Ectodermal cell (in vitro differentiated cells): ENCODE data around the gene PEMT.

Experiments
- H3K27ac ChIP-seq: 2 replicates; pipeline ENCODE4 v1.7.0; 2013; ENCODE audit warnings: mild to moderate bottlenecking, low read depth, low read length; ENCODE audit not compliant: insufficient read depth, poor library complexity, severe bottlenecking
- H3K27me3 ChIP-seq: 2 replicates; pipeline ENCODE4 v1.7.0; 2013; ENCODE audit warnings: mild to moderate bottlenecking, low read length; ENCODE audit not compliant: insufficient read depth, control insufficient read depth, poor library complexity, severe bottlenecking
- H3K36me3 ChIP-seq: one replicate; pipeline ENCODE4 v1.7.0; 2013; ENCODE audit warnings: low read length; ENCODE audit not compliant: control insufficient read depth, insufficient read depth
- H3K4me1 ChIP-seq: one replicate; pipeline ENCODE4 v1.7.0; 2013; ENCODE audit warnings: low read length; ENCODE audit not compliant: control insufficient read depth, insufficient read depth
- H3K4me3 ChIP-seq: 2 replicates; pipeline ENCODE4 v1.7.0; 2013; ENCODE audit warnings: low read depth, low read length, control low read depth; ENCODE audit not compliant: insufficient read depth
- H3K9me3 ChIP-seq: 2 replicates; pipeline ENCODE4 v1.7.0; 2013; ENCODE audit warnings: mild to moderate bottlenecking, low read length, moderate library complexity; ENCODE audit not compliant: control insufficient read depth
- WGBS, 2 experiments: methylation state at CpG; one replicate each; pipeline ENCODE4 v1.1.7; 2013; ENCODE audit warnings: missing lambda C conversion rate in 2 of 2; 5-methylcytosine and 5-hydroxymethylcytosine counted together

Gene PEMT

DNA sequence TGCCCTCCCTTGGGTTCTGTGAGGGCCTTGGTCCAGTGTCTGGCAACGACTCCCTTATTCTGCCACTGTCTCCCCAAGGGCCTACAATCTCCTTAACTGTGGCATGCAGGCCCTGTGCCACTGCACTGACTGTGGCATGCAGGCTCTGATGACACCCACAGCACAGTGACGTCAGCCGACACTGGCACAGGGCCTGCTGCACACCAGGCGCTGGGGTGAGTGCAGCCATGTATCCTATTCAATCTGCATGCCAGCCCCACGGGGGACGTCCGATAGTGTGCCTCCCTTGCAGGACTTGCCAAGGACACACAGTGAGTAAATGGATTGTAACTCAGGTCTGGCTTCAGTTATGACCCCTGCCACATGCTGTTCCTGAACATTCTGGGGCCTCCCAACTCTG is 55.6 kb downstream of the PEMT start:
- Histone ChIP-seq H3K4me3 (no peak overlapping the region), H3K9me3 (no peaks in the 10 kb centered on the region), H3K36me3 (no peaks in the 10 kb centered on the region), H3K27ac (no peak overlapping the region), H3K27me3 (no peaks in the 10 kb centered on the region), H3K4me1 (peaks cover 19% of the 10 kb centered on the region)
- WGBS, 2 experiments: 91 to 93% methylated on average over 7 of the region's 7 CpGs

DNA sequence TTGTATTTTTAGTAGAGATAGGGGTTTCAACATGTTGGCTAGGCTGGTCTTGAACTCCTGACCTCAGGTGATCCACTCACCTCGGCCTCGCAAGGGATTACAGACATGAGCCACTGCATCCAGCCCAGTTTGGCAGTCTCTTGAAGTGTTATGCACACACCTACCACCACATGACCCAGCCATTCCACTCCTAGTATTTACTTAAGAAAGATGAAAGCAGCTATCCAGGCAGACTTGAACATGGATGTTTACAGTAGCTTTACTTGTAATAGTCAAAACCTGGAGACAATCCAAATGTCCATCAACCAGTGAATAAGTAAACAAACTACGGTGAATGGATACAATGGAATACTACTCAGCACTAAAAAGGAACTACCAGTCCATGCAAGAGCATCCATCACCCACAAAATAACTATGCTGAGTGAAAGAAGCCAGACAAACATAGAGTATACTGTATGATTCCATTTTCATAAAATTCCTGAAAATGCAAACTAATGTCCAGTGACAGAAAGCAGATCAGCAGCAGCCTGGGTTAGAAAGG is 57.5 kb downstream of the PEMT start:
- no peaks in the 10 kb centered on the region for H3K9me3 ChIP-seq
- no peak overlapping the region for H3K27ac ChIP-seq
- H3K4me3 ChIP-seq: no peak overlapping the region
- H3K4me1 ChIP-seq: peaks cover 8% of the 10 kb centered on the region
- no peaks in the 10 kb centered on the region for H3K27me3 ChIP-seq
- 94 to 96% methylated on average over 3 of the region's 3 CpGs for WGBS, 2 experiments
- no peaks in the 10 kb centered on the region for H3K36me3 ChIP-seq

DNA sequence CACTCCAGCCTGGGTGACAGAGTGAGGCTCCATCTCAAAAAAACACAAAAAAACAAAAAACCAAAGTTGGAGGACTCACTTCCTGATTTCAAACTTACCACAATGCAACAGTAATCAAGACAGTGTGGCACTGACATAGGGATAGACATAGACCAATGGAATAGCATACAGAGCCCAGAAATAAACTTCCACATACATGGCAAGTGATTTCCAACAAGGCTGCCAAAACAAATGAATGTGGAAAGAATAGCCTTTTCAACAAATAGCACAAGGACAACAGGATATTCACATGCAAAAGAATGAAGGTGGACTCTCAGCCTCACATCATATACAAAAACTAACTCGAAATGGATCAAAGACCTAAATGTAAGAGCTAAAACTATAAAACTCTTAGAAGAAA is 58.5 kb downstream of the PEMT start:
- Histone ChIP-seq H3K27me3 (no peaks in the 10 kb centered on the region), H3K36me3 (no peaks in the 10 kb centered on the region), H3K4me3 (no peak overlapping the region), H3K27ac (no peak overlapping the region), H3K4me1 (peaks cover 8% of the 10 kb centered on the region), H3K9me3 (no peaks in the 10 kb centered on the region)
- WGBS, 2 experiments: 67% methylated on average over 1 of the region's 1 CpG; no CpG with 5 or more reads in 1 of the 2 experiments

- H3K4me3 ChIP-seq: no peak overlapping the region
- H3K27ac ChIP-seq: no peak overlapping the region
- H3K36me3 ChIP-seq: no peaks in the 10 kb centered on the region
- WGBS, 2 experiments: 89 to 95% methylated on average over 4 of the region's 4 CpGs
- H3K9me3 ChIP-seq: no peaks in the 10 kb centered on the region
- H3K4me1 ChIP-seq: no peaks in the 10 kb centered on the region
- no peaks in the 10 kb centered on the region for H3K27me3 ChIP-seq
Measured at GRCh38 chr17:17531156-17531555, 60.4 kb downstream of the PEMT start.

- H3K4me3 ChIP-seq: no peak overlapping the region
- H3K36me3 ChIP-seq: no peaks in the 10 kb centered on the region
- no peaks in the 10 kb centered on the region for H3K27me3 ChIP-seq
- 90 to 91% methylated on average over 22 of the region's 22 CpGs for WGBS, 2 experiments
- no peaks in the 10 kb centered on the region for H3K4me1 ChIP-seq
- H3K9me3 ChIP-seq: no peaks in the 10 kb centered on the region
- H3K27ac ChIP-seq: no peak overlapping the region
Measured at GRCh38 chr17:17528696-17529652, 62.5 kb downstream of the PEMT start.

DNA sequence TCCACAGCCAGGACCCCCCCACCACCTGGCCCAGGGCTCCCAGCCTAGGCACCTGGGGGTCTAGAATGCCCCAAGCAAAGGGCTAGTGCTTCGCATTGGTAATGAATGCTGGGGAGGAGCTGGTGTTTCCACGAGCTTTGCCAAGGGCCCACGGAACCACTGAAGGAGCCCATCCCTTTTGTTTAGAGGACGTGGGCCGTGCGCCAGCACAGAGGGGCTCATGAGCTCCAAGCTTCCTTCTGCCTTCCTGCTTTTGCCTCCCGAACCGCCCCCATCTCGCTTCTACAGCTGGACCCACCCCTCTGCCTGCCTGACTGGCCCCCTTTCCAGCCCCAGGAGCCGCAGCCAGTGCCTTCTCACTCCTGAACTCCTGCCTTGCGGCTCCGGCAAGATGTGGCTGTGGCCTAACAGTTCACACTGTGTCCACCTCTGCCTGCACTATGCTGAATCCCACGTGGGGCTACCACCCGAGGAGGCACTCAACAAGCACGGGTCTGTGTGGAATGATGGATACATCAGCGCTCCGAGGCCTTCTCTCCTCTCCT is 63.5 kb downstream of the PEMT start:
- no peaks in the 10 kb centered on the region for H3K36me3 ChIP-seq
- WGBS, 2 experiments: 91% methylated on average over 17 of the region's 17 CpGs
- H3K27me3 ChIP-seq: no peaks in the 10 kb centered on the region
- no peak overlapping the region for H3K4me3 ChIP-seq
- no peaks in the 10 kb centered on the region for H3K9me3 ChIP-seq
- H3K27ac ChIP-seq: no peak overlapping the region
- peaks cover 6% of the 10 kb centered on the region for H3K4me1 ChIP-seq

DNA sequence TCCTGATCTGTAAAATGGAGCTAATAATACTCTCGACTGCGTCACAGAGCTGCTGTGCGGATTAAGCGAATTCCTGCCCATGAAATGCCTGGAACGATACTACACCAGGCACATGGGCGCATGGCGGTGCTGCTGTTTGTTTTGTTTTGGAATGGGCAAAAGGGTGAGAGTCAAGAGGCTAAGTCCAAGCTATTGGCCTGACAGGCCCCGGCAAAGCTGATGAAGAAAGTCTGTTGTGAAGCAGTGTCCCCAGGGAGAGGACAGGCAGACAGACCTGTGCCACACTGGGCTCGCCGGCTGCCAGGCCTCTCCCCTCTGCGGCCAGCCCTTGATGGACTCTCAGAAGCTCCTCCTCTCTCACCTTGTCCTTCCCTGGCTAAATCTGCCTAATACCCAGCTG is 64.0 kb downstream of the PEMT start:
- Histone ChIP-seq H3K4me1 (peaks cover 11% of the 10 kb centered on the region), H3K27ac (no peak overlapping the region), H3K4me3 (no peak overlapping the region), H3K27me3 (no peaks in the 10 kb centered on the region), H3K9me3 (no peaks in the 10 kb centered on the region), H3K36me3 (no peaks in the 10 kb centered on the region)
- WGBS, 2 experiments: 92 to 95% methylated on average over 11 of the region's 11 CpGs

DNA sequence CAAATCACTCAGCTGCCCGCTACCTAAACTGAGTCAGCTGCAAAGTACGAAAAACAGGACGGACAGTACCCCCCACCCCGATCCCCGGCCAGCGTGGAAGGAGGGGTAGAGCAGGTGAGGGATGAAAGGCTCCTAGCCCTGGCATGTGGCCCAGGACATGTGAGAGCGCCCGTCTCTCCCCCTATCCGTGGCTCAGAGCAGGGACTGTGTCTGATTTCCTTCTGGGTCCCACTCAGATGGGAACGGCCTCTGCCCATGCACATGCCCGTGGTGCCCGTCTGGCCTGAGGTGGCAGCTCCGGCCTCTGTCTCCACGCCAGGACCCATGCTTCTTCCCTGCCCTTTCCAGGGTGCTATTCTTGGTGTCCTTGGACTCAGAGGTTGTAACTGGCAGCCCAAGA is 65.1 kb downstream of the PEMT start:
- Histone ChIP-seq H3K27me3 (no peaks in the 10 kb centered on the region), H3K4me3 (no peak overlapping the region), H3K9me3 (no peaks in the 10 kb centered on the region), H3K36me3 (no peaks in the 10 kb centered on the region), H3K27ac (no peak overlapping the region), H3K4me1 (peaks cover 18% of the 10 kb centered on the region)
- 88 to 89% methylated on average over 14 of the region's 14 CpGs for WGBS, 2 experiments

- H3K27ac ChIP-seq: no peak overlapping the region
- 86 to 87% methylated on average over 6 of the region's 6 CpGs for WGBS, 2 experiments
- H3K4me1 ChIP-seq: peaks cover 18% of the 10 kb centered on the region
- no peaks in the 10 kb centered on the region for H3K9me3 ChIP-seq
- H3K4me3 ChIP-seq: no peak overlapping the region
- no peaks in the 10 kb centered on the region for H3K36me3 ChIP-seq
- H3K27me3 ChIP-seq: no peaks in the 10 kb centered on the region
Measured at GRCh38 chr17:17525956-17526355, 65.6 kb downstream of the PEMT start.

DNA sequence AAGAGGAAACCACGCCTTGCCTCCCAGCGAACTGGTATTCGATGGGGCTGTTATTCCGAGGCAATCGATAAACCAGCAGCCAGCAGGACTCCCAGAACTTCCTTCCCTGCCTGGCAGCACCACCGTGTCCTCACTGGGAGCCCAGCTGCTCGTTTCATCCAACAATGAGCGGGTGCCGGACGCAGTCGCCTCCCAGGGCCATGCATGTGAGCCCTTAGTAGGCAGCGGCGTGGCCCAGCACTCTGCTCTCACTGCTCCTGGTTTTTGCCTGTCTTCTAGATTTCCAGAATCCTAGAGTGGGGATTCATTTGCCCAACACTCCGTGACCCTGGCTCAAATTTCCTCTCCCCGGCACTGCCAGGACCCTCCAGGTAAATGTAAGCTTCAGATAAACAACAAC is 66.2 kb downstream of the PEMT start:
- no peaks in the 10 kb centered on the region for H3K27me3 ChIP-seq
- H3K9me3 ChIP-seq: no peaks in the 10 kb centered on the region
- no peak overlapping the region for H3K27ac ChIP-seq
- peaks cover 18% of the 10 kb centered on the region for H3K4me1 ChIP-seq
- 84 to 88% methylated on average over 15 of the region's 15 CpGs for WGBS, 2 experiments
- H3K4me3 ChIP-seq: no peak overlapping the region
- no peaks in the 10 kb centered on the region for H3K36me3 ChIP-seq
